Heart left ventricle (tissue), 16 donors: ENCODE results near the gene RELCH. TPM values are rescaled to one million over a fixed set of nuclear protein-coding genes. Genes with fewer than 3 reads are reported as not detected.

Experiments used
- ATAC-seq, 4 donors: fragments of 200-7000 bp; cut with Tn5 transposase; one replicate each; pipeline ENCODE4 v1.9.1; 2020 to 2022; ENCODE audit warnings: moderate library complexity in 4 of 4, mild to moderate bottlenecking in 3 of 4, moderate number of reproducible peaks in 1 of 4
- DNase-seq, 5 donors: peaks; one replicate each; pipeline ENCODE4 v3.0.0-alpha.2; 2020
- H3K27ac ChIP-seq, 12 donors: fragments of 200-600 bp; sonication (generic) in 4 of 12; one replicate each; pipeline versions ENCODE4 v1.5.0 to v1.8.0; 2016 to 2022; ENCODE audit warnings: mild to moderate bottlenecking in 2 of 12
- H3K27me3 ChIP-seq, 9 donors: fragments of 200-600 bp; sonication (generic) in 2 of 9; one replicate each; pipeline versions ENCODE4 v1.5.1 to v1.8.0; 2016 to 2022; ENCODE audit warnings: mild to moderate bottlenecking in 3 of 9
- H3K36me3 ChIP-seq, 9 donors: fragments of 200-600 bp; sonication (generic) in 2 of 9; one replicate each; pipeline versions ENCODE4 v1.5.0 to v1.8.0; 2018 to 2022; ENCODE audit warnings: mild to moderate bottlenecking in 2 of 9
- H3K4me1 ChIP-seq, 12 donors: fragments of 200-600 bp; sonication (generic) in 4 of 12; one replicate each; pipeline versions ENCODE4 v1.5.0 to v1.8.0; 2016 to 2022; ENCODE audit warnings: mild to moderate bottlenecking in 3 of 12
- H3K4me3 ChIP-seq, 12 donors: fragments of 200-600 bp; sonication (generic) in 4 of 12; one replicate each; pipeline versions ENCODE4 v1.5.0 to v1.8.0; 2017 to 2022; ENCODE audit warnings: mild to moderate bottlenecking in 9 of 12, moderate library complexity in 4 of 12
- H3K9me3 ChIP-seq, 12 donors: fragments of 200-600 bp; sonication (generic) in 4 of 12; one replicate each; pipeline versions ENCODE4 v1.5.0 to v1.8.0; 2016 to 2022; ENCODE audit warnings: mild to moderate bottlenecking in 1 of 12
- CTCF ChIP-seq, 12 donors: fragments of 200-600 bp; sonication (generic) in 4 of 12; IDR thresholded peaks; one replicate each; pipeline versions ENCODE4 v1.5.0 to v1.8.0; 2018 to 2022; ENCODE audit warnings: antibody characterized with exemption in 12 of 12, mild to moderate bottlenecking in 5 of 12
- POLR2A ChIP-seq, 2 donors: fragments of 450-650 bp; IDR thresholded peaks; one replicate each; pipeline ENCODE4 v1.6.1; 2017; ENCODE audit warnings: antibody characterized with exemption in 2 of 2, mild to moderate bottlenecking in 2 of 2, moderate library complexity in 2 of 2
- WGBS, 4 donors: extraction: QIAGEN DNeasy Blood & Tissue Kit in 2 of 4; methylation state at CpG; one replicate each; pipeline versions ENCODE4 v1.1.5 to v1.1.7; 2013 to 2018; 5-methylcytosine and 5-hydroxymethylcytosine counted together
- intact Hi-C, 10 donors: fragments of 100-400 bp; cut with DNase I; formaldehyde crosslinking; loops; one replicate each; pipeline versions ENCODE4 v1.11.1 to v1.14.2; 2022
- polyA plus RNA-seq, 2 donors: library from polyadenylated mRNA; stranded (reverse); fragments of 200-250 nt; gene quantifications; one replicate each; pipeline ENCODE4 v1.2.3, GENCODE V29; 2013
- total RNA-seq, 9 donors: library from RNA; depleted of rRNA in 2 of 9; stranded (reverse); fragments of >200 nt in 2 of 9; fragmentation: NEBNext Ultra II Directional in 3 of 9; extraction: Animal tissue kit (Norgen Biotek cat#: 25700) in 3 of 9; gene quantifications; one replicate each; pipeline versions ENCODE4 v1.1.0 to v1.2.4, GENCODE V29; 2016 to 2023
- donor health status: ischemic (EF 13 %, LVEDD 7.1; RV severe dilation, severe dysfunction).
- donor health status: healthy with polysubstance abuse.
- donor health status: DM: no; HTN: yes; CAD: no.
- donor health status: DM: no; HTN: no; CAD: no.
- donor health status: ischemic (EF 25% LVEDD 6.9; RV normal size, moderate dysfunction).
- donor health status: ischemic (EF 25% LVEDD 5.7; RV mildly dilated, moderate dysfunction).
- donor health status: healthy.
- donor health status: DM: yes; HTN: yes; CAD: no.
- donor health status: ischemic (EF 35%, LVEDD 5.7; RV mildly dilated, moderate dysfunction).
- donor health status: nonischemic (EF 11% LVEDD 7.7; RV severe dilation, severe dysfunction).
- donor health status: DM: yes; HTN: yes; CAD: no.
- donor health status: PGD.
- donor health status: ischemic (EF 29% LVEDD 5.4; RV normal size, mild dysfunction).
- donor health status: nonischemic (EF 23%, LVEDD 6.1; RV moderate dilation, normal function).

Gene RELCH
- total and polyA plus RNA-seq, 11 donors: 7.4 to 24.8 (median 14.3) TPM

- Histone ChIP-seq H3K4me3 (no peak overlapping the region), H3K4me1 (no peaks in the 10 kb centered on the region), H3K27ac (no peak overlapping the region), H3K36me3 (no peaks in the 10 kb centered on the region), H3K9me3 (no peaks in the 10 kb centered on the region), H3K27me3 (no peaks in the 10 kb centered on the region)
- no peak for TF ChIP-seq CTCF (IDR thresholded peaks at IDR 0.05)
- no peak for TF ChIP-seq POLR2A (IDR thresholded peaks at IDR 0.05)
- DNase-seq (no peak), ATAC-seq (no peak)
- 80 to 92% (median 91%) methylated on average over 4 of the region's 4 CpGs for WGBS, 4 donors
- intact Hi-C loops: no loop called here
Observed at GRCh38 chr18:62348474-62348873, 161.4 kb downstream of the RELCH start.

- no peaks in the 10 kb centered on the region for H3K9me3 ChIP-seq
- intact Hi-C loops: no loop called here
- H3K27me3 ChIP-seq: no peaks in the 10 kb centered on the region
- H3K4me1 ChIP-seq: no peaks in the 10 kb centered on the region
- ATAC-seq: no peak
- 76 to 89% (median 86%) methylated on average over 7 of the region's 7 CpGs for WGBS, 4 donors
- H3K4me3 ChIP-seq: no peak overlapping the region
- DNase-seq: no peak
- no peak overlapping the region for H3K27ac ChIP-seq
- no peak for TF ChIP-seq POLR2A (IDR thresholded peaks at IDR 0.05)
- no peak for TF ChIP-seq CTCF (IDR thresholded peaks at IDR 0.05)
- H3K36me3 ChIP-seq: no peaks in the 10 kb centered on the region
Observed at GRCh38 chr18:62353170-62353569, 166.1 kb downstream of the RELCH start.

GRCh38 chr18:62354151-62354550 is 167.1 kb downstream of the RELCH start:
- H3K36me3 ChIP-seq: no peaks in the 10 kb centered on the region
- TF ChIP-seq POLR2A (IDR thresholded peaks at IDR 0.05) (no peak), CTCF (IDR thresholded peaks at IDR 0.05) (no peak)
- DNase-seq (no peak), ATAC-seq (peak in 1 of 4 donors; percentile 15)
- no peaks in the 10 kb centered on the region for H3K27me3 ChIP-seq
- H3K4me1 ChIP-seq: no peaks in the 10 kb centered on the region
- no peaks in the 10 kb centered on the region for H3K9me3 ChIP-seq
- intact Hi-C loops: no loop called here
- no peak overlapping the region for H3K27ac ChIP-seq
- 77 to 89% (median 88%) methylated on average over 10 to 29 of the region's 29 CpGs for WGBS, 4 donors
- no peak overlapping the region for H3K4me3 ChIP-seq

- intact Hi-C loops: no loop called here
- WGBS, 4 donors: 79 to 83% (median 81%) methylated on average over 5 of the region's 5 CpGs
- no peak overlapping the region for H3K27ac ChIP-seq
- no peaks in the 10 kb centered on the region for H3K36me3 ChIP-seq
- no peaks in the 10 kb centered on the region for H3K4me1 ChIP-seq
- no peaks in the 10 kb centered on the region for H3K9me3 ChIP-seq
- ATAC-seq: no peak
- DNase-seq: no peak
- H3K27me3 ChIP-seq: no peaks in the 10 kb centered on the region
- TF ChIP-seq POLR2A (IDR thresholded peaks at IDR 0.05) (no peak), CTCF (IDR thresholded peaks at IDR 0.05) (no peak)
- H3K4me3 ChIP-seq: no peak overlapping the region
Observed at GRCh38 chr18:62357079-62357719, 170.1 kb downstream of the RELCH start.

Other genes with a start within 250 kb of the RELCH start
- gene PIGN, start 199 bp upstream of the RELCH start, total RNA-seq: 10 to 100 TPM; 16.6 to 29.6 (median 23.3) TPM
- gene PIGN, start 199 bp upstream of the RELCH start, polyA plus RNA-seq: 10 to 100 TPM in 1 of 2 donors, 1 to 10 TPM in 1; 4.3 to 10.6 TPM
- 1 to 10 TPM in 8 of 9 donors, under 1 TPM in 1; 0.16 to 5.0 (median 1.5) TPM for gene TNFRSF11A, start 138.1 kb downstream of the RELCH start, total RNA-seq
- gene TNFRSF11A, start 138.1 kb downstream of the RELCH start, polyA plus RNA-seq: under 1 TPM; 0.23 to 0.42 TPM